ENCODE results near the gene GBF1. TPM values are rescaled to one million over a fixed set of nuclear protein-coding genes. Genes with fewer than 3 reads are reported as not detected.
A peak's percentile ranks its signal among the peaks of the same experiment; 100 is the strongest.
"Not testable (repeated sequence)": the region's sequence is repeated elsewhere in the genome, so short reads cannot be mapped to it uniquely, and the experiment has no call there.

The GBF1 gene
- total RNA-seq, 1 donor from 2014 or later: 10.3 TPM

DNA sequence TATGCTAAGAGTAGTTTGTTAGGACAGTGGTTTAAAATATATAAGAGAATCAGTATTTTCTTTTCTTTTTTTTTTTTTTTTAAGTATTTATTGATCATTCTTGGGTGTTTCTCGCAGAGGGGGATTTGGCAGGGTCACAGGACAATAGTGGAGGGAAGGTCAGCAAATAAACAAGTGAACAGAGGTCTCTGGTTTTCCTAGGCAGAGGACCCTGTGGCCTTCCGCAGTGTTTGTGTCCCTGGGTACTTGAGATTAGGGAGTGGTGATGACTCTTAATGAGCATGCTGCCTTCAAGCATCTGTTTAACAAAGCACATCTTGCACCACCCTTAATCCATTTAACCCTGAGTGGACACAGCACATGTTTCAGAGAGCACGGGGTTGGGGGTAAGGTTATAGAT, 55.6 kb downstream of the GBF1 start:
- DNase-seq (ENCODE audit: low read depth in 2 of 2): not testable (repeated sequence)

- not testable (repeated sequence) for DNase-seq (ENCODE audit: low read depth in 2 of 2)
These were observed 56.0 kb downstream of the GBF1 start for GRCh38 chr10:102301332-102301731.

- peak; percentile 16 to 81 for DNase-seq (ENCODE audit: low read depth in 2 of 2)
These were observed 57.3 kb downstream of the GBF1 start for GRCh38 chr10:102302611-102303010.

DNA sequence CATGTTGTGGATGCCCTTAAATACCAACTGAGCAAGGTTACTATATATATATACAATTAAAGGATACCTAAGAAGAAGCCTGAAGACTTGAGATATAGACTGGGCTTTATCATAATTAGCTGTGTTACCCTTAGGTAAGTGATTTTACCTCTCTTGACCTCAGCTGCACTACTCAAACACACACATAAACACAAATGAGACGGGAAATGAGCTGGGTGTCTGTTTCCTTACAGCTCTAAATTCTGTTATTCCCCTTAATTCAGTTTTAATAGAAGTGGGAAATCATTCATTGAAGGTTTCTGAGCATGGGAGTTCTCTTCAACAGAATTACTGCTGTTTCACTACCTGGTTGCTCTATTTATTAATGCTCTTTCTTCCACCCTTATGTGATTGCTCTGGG, 60.7 kb downstream of the GBF1 start:
- DNase-seq (ENCODE audit: low read depth in 2 of 2): peak; percentile 29 to 64

DNA sequence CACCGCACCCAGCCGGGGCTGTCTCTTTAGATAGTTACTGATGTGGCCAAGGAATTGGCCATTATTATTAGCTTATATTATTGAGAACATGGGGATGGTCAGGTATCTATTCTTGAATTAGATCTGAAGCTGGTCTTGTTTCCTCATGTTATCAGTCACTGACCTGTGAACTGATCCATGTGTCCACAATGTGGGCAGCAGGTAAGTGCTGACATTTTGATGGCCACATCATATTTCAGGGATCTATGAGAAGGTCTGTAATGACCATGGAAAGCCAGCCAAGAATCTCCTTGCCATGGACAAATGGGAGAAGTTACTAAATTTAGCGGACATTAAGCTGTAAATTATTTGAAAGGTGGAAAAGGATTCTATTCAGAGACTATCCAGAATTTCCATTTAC, 61.4 kb downstream of the GBF1 start:
- no peak for DNase-seq (ENCODE audit: low read depth in 2 of 2)

- DNase-seq (ENCODE audit: low read depth in 2 of 2): not testable (repeated sequence)
These were observed 63.0 kb downstream of the GBF1 start for GRCh38 chr10:102308318-102308717.

DNA sequence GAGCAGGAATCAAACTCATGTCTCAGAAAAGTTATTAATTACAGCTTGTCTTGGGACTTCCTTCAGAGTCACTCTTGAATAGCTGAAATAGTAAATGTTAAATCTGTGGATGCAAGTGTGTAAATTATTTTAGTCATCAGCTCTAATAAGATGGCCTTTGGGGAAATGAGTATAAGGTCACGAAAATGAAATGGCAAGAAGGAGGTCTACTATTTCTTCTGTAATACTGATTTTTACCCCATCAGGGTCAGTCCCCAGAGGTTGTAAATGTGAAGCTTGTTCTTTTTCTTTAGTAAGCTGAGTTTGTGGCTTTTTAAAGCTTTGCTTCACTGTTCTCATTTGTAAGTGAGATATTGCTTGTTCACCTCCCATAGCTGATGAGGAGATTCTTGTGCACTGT, 63.9 kb downstream of the GBF1 start:
- DNase-seq (ENCODE audit: low read depth in 2 of 2): no peak

DNA sequence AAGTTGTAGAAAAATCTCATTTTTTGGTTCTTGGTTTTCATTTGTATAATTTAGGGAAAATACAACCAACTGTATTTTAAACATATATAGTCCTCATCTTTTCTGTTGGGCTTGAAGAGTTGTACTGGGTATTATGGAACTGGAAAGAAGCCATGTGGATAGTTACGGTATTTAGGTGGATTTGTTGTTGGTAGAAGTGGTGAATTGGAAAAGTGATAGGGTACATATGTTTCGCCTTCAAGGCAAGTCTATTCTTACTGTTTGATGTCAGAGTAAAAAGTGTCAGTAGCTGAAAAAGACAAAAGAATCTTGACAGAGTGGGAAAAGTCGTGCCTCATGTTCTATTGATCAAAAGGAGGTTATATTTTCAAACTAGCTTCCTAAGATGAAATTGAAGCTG, 64.6 kb downstream of the GBF1 start:
- no peak for DNase-seq (ENCODE audit: low read depth in 2 of 2)

DNA sequence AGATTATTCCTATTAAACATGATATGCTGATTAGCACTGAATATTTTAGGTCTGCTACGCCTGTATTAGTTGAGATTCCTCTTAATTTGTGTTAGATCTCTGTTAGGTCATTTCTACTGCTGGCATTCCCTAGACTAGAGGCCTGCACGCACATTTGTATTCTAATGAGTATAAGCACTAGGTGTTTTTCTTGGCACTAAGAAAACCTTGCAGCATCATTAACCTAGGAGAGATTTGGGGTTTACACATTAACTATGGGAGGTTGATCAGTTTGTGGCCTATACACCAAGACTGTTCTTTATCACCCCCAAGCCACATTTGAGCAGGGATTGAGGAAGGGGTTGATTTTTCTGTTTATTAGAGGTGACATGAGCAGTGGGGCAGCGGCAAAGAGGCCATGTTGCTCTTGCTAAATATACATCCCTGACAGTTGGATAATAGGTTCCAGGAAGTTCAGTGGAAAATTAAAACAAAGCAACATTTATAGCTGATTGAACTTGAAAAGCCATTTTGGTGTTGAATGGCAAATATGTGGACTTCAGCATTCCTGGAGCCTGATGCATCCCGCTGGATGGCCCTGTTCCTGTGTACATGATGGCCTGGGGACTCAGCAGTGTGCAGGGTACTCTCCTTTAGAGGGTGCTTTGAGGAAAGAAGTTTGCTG, 65.2 kb downstream of the GBF1 start:
- peak; percentile 49 to 94 for DNase-seq (ENCODE audit: low read depth in 2 of 2)

DNA sequence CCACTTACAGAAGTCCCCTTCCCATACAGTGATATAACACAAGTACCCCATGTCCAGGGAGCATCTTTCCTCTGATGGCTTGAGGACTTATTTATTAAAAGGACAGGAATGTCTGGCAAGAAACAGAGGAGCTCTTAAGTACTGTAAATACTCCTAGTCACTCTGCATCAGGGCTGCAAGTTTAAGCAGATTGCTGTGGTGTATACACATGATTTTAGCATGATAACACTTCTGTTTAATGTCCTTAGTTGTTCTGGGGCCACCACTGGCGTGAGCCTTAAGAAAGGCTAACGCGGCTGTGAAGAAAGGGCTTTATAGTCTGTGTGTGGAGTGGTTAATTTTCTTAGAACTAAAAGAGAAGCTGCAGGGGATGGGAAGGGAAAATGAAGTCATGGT, 65.7 kb downstream of the GBF1 start:
- no peak for DNase-seq (ENCODE audit: low read depth in 2 of 2)

- DNase-seq (ENCODE audit: low read depth in 2 of 2): peak in 1 of 2 donors; percentile 48
These were observed 67.4 kb downstream of the GBF1 start for GRCh38 chr10:102312683-102313082.

- no peak for DNase-seq (ENCODE audit: low read depth in 2 of 2)
These were observed 68.0 kb downstream of the GBF1 start for GRCh38 chr10:102313221-102313896.

- no peak for DNase-seq (ENCODE audit: low read depth in 2 of 2)
These were observed 69.5 kb downstream of the GBF1 start for GRCh38 chr10:102314801-102315200.

GRCh38 chr10:102316421-102316820, 71.1 kb downstream of the GBF1 start:
- no peak for DNase-seq (ENCODE audit: low read depth in 2 of 2)

DNA sequence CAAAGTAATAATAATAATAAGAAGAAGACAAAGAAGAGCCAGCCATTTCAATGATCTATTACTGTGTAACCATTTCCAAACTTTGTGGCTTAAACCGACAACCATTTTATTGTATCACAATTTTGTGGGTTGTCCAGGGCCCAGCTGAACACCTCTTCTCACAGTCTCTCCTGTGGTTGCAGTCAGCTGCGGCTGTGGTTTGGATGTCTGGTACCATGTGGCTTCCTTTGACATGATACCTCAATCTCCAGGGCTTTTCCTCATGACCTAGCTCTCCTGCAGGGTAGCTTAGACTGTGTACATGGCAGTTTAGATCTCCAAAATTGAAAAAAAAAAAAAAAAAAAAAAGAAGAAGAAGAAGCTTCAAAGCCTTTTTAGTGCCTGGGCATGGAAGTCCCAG, 77.6 kb downstream of the GBF1 start:
- DNase-seq (ENCODE audit: low read depth in 2 of 2): no peak

- no peak for DNase-seq (ENCODE audit: low read depth in 2 of 2)
These were observed 78.7 kb downstream of the GBF1 start for GRCh38 chr10:102324061-102324460.

DNA sequence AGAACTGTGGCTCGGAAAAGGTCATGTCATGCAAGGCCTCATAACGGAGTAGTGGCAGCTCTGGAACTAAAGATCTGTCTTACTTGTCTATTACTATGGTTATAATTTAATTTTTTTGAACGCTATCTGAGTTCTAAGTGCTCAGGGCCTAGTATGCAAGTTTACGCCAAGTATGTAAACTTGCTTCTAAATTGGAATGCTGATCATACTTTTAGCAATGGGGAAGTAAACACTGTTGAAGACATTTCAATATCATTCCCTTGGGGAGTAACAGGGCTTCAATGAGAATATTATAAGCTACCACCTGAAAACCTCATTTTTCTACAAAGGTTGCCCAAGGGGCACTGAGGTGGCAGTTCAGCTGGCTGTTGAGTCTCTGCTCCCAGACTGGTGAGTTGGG, 80.7 kb downstream of the GBF1 start:
- DNase-seq (ENCODE audit: low read depth in 2 of 2): no peak

- DNase-seq (ENCODE audit: low read depth in 2 of 2): no peak
These were observed 81.7 kb downstream of the GBF1 start for GRCh38 chr10:102327002-102327401.

DNA sequence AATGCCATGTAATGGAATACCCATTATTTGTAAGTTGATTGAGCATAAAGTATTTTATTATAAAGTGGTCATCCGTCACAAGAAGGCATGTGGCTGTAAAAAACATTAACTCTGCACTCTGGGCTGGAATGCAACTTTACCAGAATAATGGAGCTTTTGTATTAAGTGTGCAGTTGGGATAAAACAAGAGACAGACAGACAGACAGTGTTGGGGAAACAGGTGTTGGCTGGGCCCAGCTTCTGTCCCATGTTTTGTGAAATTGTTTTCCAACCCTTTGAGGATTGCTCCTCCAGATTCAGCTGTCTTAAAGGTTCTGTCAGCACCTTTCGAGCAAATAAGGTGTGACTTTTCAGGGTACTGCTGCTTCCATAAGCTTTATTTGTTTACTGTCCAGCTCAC, 82.3 kb downstream of the GBF1 start:
- no peak for DNase-seq (ENCODE audit: low read depth in 2 of 2)

DNA sequence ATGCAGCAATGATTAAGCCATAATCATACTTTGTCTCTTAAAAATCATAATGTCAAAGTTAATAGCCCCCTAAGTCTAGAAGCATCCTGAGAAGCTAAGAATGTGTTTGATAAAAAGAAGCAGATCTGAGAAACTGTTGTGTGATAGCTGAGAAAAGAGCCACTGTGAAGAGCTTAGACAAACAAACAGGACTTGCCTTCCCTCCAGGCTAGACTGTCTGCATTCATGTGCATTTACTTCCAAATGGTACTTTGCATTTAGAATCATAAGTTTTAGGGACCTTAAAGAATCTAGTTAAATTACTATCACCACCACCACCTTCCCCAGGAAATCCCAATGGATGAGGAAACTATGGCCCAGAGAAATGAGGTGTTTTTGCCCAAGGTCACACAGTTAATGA, 87.4 kb downstream of the GBF1 start:
- DNase-seq (ENCODE audit: low read depth in 2 of 2): no peak

GRCh38 chr10:102334101-102334500, 88.8 kb downstream of the GBF1 start:
- no peak for DNase-seq (ENCODE audit: low read depth in 2 of 2)

GRCh38 chr10:102335184-102335583, 89.9 kb downstream of the GBF1 start:
- DNase-seq (ENCODE audit: low read depth in 2 of 2): no peak

DNA sequence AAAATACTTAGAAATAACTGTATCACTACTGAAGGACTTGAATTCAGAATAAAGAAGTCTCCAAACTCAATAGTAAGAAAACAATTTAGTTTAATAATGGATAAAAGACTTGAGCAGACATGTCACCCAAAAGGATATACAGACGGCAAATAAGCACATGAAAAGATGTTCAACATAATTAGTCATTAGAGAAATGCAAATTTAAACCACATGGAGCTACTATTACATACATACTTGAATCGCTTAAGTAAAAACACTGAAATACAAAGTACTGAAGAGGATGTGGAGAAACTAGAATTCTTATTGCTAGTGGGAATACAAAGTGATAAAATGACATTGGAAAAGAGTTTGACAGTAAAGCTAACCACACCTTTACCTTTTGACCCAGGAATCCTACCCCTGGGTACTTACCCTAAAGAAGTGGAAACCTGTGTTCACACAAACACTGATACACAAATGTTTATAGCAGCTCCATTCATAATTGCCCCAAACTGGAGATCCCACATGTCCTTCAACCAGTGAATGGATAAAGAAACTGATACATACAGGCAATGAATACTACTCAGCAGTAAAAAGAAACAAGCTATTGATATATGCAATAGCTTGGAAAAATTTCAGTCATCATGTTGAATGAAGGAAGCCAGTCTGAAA, 95.8 kb downstream of the GBF1 start:
- no peak for DNase-seq (ENCODE audit: low read depth in 2 of 2)
